Upper lobe of right lung (tissue), 1 donor: ENCODE measurements around the gene DAB2. TPM values are rescaled to one million over a fixed set of nuclear protein-coding genes. Genes with fewer than 3 reads are reported as not detected.

Source experiments
- ATAC-seq: fragments of 200-7000 bp; cut with Tn5 transposase; one replicate; pipeline ENCODE4 v1.9.1; 2020; ENCODE audit warnings: mild to moderate bottlenecking, moderate library complexity
- DNase-seq: peaks from one replicate; pipeline ENCODE4 v3.0.0-alpha.2; 2020
- H3K27ac ChIP-seq: fragments of 200-600 bp; one replicate; pipeline ENCODE4 v1.8.0; 2022
- H3K27me3 ChIP-seq: fragments of 200-600 bp; one replicate; pipeline ENCODE4 v1.8.0; 2022; ENCODE audit warnings: mild to moderate bottlenecking
- H3K36me3 ChIP-seq: fragments of 200-600 bp; one replicate; pipeline ENCODE4 v1.8.0; 2022
- H3K4me1 ChIP-seq: fragments of 200-600 bp; one replicate; pipeline ENCODE4 v1.8.0; 2022
- H3K4me3 ChIP-seq: fragments of 200-600 bp; one replicate; pipeline ENCODE4 v1.8.0; 2022; ENCODE audit warnings: mild to moderate bottlenecking
- H3K9me3 ChIP-seq: fragments of 200-600 bp; one replicate; pipeline ENCODE4 v1.8.0; 2022
- CTCF ChIP-seq: fragments of 200-600 bp; IDR thresholded peaks from one replicate; pipeline ENCODE4 v1.8.0; 2022; ENCODE audit warnings: antibody characterized with exemption
- intact Hi-C: fragments of 100-400 bp; cut with DNase I; formaldehyde crosslinking; loops from one replicate; pipeline ENCODE4 v1.11.0; 2022
- total RNA-seq: library from RNA; stranded (reverse); fragmentation: NEBNext Ultra II Directional; extraction: Animal tissue kit (Norgen Biotek cat#: 25700); gene quantifications from one replicate; pipeline ENCODE4 v1.2.1, GENCODE V29; 2021
- donor health status: DM: no; HTN: yes; CAD: no; lungs with severe emphysema.

Gene DAB2
- total RNA-seq, 1 donor from 2014 or later, result 145 TPM

- DNase-seq, result no peak
- H3K27ac ChIP-seq, result no peak overlapping the region
These were observed 6.8 kb downstream of the DAB2 start for GRCh38 chr5:39417979-39418378.

DNA sequence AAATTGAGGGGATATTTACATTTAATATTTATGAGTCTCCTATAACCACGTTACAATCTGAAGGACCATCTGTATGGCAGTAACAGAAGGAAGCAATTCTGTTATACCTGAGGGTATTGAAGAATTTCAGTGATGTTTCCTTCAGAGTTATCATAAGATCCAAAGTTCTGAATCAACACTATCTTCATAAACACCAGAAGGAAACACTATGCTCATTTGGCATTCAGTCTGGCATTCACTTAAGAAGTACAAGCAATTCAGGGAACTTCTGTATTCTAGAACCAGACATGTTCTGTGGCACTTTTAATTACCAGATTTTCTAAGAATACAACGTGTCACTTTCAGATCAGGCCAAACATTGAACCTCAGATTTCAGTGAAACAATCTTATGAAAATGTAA lies 9.6 kb downstream of the DAB2 start:
- Histone ChIP-seq H3K27ac (no peak overlapping the region), H3K27me3 (no peaks in the 10 kb centered on the region), H3K4me3 (no peak overlapping the region), H3K9me3 (no peaks in the 10 kb centered on the region), H3K4me1 (peaks cover 72% of the 10 kb centered on the region), H3K36me3 (peaks cover 5% of the 10 kb centered on the region)
- intact Hi-C loops, result no loop called here
- TF ChIP-seq CTCF, result no peak
- no peak for DNase-seq
- no peak for ATAC-seq

More at GRCh38 chr5:39417979-39418378, 6.8 kb downstream of the DAB2 start:
- no peaks in the 10 kb centered on the region for H3K9me3 ChIP-seq
- no peak for TF ChIP-seq CTCF
- intact Hi-C loops, result no loop called here
- peaks cover 64% of the 10 kb centered on the region for H3K4me1 ChIP-seq
- no peak for ATAC-seq
- H3K4me3 ChIP-seq, result no peak overlapping the region
- H3K36me3 ChIP-seq, result peaks cover 5% of the 10 kb centered on the region
- H3K27me3 ChIP-seq, result no peaks in the 10 kb centered on the region

DNA sequence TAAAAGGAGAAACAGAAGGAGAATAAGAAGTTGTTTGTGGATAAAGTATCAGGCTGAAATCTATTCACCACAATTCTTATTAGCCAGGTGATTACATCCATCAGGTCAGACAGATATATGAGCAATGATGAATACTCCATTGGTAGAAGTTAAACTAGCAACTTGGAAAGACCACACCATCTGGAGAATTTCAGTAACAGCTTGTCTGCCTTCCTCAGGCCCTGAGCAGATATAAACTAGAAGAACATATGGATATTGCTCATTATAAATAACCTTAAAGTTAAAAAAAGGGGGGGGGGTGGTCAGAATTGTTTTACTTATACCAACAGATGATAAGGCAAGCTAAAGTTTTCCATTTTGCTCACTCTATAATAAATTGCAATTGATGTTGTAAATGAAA lies 10.4 kb downstream of the DAB2 start:
- Histone ChIP-seq H3K36me3 (peaks cover 5% of the 10 kb centered on the region), H3K4me3 (no peak overlapping the region), H3K4me1 (peaks cover 72% of the 10 kb centered on the region), H3K27ac (no peak overlapping the region), H3K9me3 (no peaks in the 10 kb centered on the region), H3K27me3 (no peaks in the 10 kb centered on the region)
- ATAC-seq (no peak), DNase-seq (no peak)
- intact Hi-C loops, result no loop called here
- TF ChIP-seq CTCF, result no peak

DNA sequence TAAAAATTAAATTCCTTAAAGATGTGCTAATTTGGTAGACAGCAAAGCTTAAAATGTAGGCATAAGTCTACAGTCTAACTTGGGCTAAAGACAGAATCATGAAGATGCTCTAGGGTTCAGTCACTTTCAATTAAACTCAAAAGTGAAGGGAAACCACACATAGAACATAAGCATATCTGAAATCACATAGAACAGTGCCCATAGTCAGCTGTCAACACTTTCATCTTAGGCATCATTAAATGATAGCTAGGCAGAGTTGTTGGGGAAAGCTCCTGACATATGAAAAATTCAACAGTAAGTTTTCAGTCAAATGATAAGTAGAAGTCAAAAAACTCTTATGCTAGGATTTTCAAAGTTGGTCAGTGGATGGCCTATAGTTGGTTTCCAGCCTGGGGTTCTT lies 11.0 kb downstream of the DAB2 start:
- H3K36me3 ChIP-seq, result peaks cover 5% of the 10 kb centered on the region
- no peak overlapping the region for H3K4me3 ChIP-seq
- no peak for DNase-seq
- H3K9me3 ChIP-seq, result no peaks in the 10 kb centered on the region
- no peak for TF ChIP-seq CTCF
- no peak for ATAC-seq
- peaks cover 70% of the 10 kb centered on the region for H3K4me1 ChIP-seq
- intact Hi-C loops, result no loop called here
- no peak overlapping the region for H3K27ac ChIP-seq
- no peaks in the 10 kb centered on the region for H3K27me3 ChIP-seq

GRCh38 chr5:39412721-39413394 lies 11.9 kb downstream of the DAB2 start:
- ATAC-seq (peak; percentile 45), DNase-seq (no peak)
- no peak overlapping the region for H3K27ac ChIP-seq

More at GRCh38 chr5:39412721-39413394, 11.9 kb downstream of the DAB2 start:
- Histone ChIP-seq H3K9me3 (no peaks in the 10 kb centered on the region), H3K27me3 (no peaks in the 10 kb centered on the region), H3K4me1 (peaks cover 72% of the 10 kb centered on the region), H3K4me3 (no peak overlapping the region), H3K36me3 (peaks cover 5% of the 10 kb centered on the region)
- intact Hi-C loops, result no loop called here
- no peak for TF ChIP-seq CTCF
